ENCODE results near the gene SLC6A2. TPM values are rescaled to one million over a fixed set of nuclear protein-coding genes. Genes with fewer than 3 reads are reported as not detected.
A peak's percentile ranks its signal among the peaks of the same experiment; 100 is the strongest.

SLC6A2 gene
- total RNA-seq, 2 donors from 2014 or later, result 1.1 TPM; not detected in 1

DNA sequence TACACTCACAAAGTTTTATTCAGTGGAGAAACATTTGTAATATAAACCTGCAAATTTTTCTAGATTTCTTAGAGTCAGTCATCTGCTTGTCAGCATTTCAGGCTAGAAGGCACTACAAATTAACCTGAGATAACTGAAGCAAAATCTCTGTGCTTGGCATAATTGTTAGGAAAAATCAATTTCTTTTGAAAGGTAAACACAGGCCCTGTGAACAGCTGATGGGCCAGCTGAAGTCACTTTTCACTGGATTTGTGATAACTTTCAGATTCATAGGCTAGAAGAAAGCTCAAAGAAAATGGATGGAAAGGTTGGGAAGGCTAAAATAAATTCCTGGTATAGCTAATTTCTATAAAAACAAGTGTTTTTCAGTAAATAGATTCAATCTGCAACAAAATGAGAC, 34.0 kb upstream of the SLC6A2 start:
- no peak overlapping the region for H3K4me3 Mint-ChIP-seq
- H3K27ac Mint-ChIP-seq, result no peak overlapping the region
- TF ChIP-seq, protein P1, sequence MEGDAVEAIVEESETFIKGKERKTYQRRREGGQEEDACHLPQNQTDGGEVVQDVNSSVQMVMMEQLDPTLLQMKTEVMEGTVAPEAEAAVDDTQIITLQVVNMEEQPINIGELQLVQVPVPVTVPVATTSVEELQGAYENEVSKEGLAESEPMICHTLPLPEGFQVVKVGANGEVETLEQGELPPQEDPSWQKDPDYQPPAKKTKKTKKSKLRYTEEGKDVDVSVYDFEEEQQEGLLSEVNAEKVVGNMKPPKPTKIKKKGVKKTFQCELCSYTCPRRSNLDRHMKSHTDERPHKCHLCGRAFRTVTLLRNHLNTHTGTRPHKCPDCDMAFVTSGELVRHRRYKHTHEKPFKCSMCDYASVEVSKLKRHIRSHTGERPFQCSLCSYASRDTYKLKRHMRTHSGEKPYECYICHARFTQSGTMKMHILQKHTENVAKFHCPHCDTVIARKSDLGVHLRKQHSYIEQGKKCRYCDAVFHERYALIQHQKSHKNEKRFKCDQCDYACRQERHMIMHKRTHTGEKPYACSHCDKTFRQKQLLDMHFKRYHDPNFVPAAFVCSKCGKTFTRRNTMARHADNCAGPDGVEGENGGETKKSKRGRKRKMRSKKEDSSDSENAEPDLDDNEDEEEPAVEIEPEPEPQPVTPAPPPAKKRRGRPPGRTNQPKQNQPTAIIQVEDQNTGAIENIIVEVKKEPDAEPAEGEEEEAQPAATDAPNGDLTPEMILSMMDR (conservative IDR thresholded peaks at IDR 0.05), result no peak
- no peaks in the 10 kb centered on the region for H3K4me1 ChIP-seq (ENCODE audit: control insufficient read depth, insufficient read depth, low read length)
- peaks cover 14% of the 10 kb centered on the region for H3K9me3 Mint-ChIP-seq
- peaks cover 7% of the 10 kb centered on the region for H3K36me3 Mint-ChIP-seq (ENCODE audit: low read depth)
- peaks cover 13% of the 10 kb centered on the region for H3K27me3 Mint-ChIP-seq (ENCODE audit: insufficient read depth)
- H3K27ac ChIP-seq (ENCODE audit: low read depth, low read length), result no peak overlapping the region
- no peak for DNase-seq
- no peaks in the 10 kb centered on the region for H3K36me3 ChIP-seq (ENCODE audit: control insufficient read depth, insufficient read depth, low read length)
- H3K9ac ChIP-seq (ENCODE audit: extremely low read depth, low read length, poor library complexity, severe bottlenecking), result no peak overlapping the region
- H3K27me3 ChIP-seq (ENCODE audit: control insufficient read depth, insufficient read depth, low read length, poor library complexity, severe bottlenecking), result no peaks in the 10 kb centered on the region
- no peaks in the 10 kb centered on the region for H3K9me3 ChIP-seq (ENCODE audit: control insufficient read depth, low read length)
- H3K4me1 Mint-ChIP-seq, result peaks cover 1% of the 10 kb centered on the region
- no peak overlapping the region for H3K4me3 ChIP-seq (ENCODE audit: low read length)

- H3K27ac Mint-ChIP-seq, result no peak overlapping the region
These were observed 33.5 kb upstream of the SLC6A2 start for GRCh38 chr16:55622272-55622671.

GRCh38 chr16:55622930-55623561, 32.7 kb upstream of the SLC6A2 start:
- Mint-ChIP-seq H3K4me3 (no peak overlapping the region), H3K9me3 (peaks cover 18% of the 10 kb centered on the region), H3K27me3 (ENCODE audit: insufficient read depth) (peaks cover 14% of the 10 kb centered on the region), H3K27ac (peak overlapping the region; percentile 53), H3K36me3 (ENCODE audit: low read depth) (peaks cover 6% of the 10 kb centered on the region), H3K4me1 (peaks cover 5% of the 10 kb centered on the region)
- WGBS, 2 experiments (ENCODE audit: insufficient coverage in 1 of 2, insufficient read length in 1 of 2), result 33 to 44% methylated on average over 5 to 8 of the region's 8 CpGs
- H3K9ac ChIP-seq (ENCODE audit: extremely low read depth, low read length, poor library complexity, severe bottlenecking), result no peak overlapping the region
- TF ChIP-seq, protein P1 (conservative IDR thresholded peaks at IDR 0.05), result peak; percentile 77
- no peak overlapping the region for H3K4me3 ChIP-seq (ENCODE audit: low read length)
- H3K9me3 ChIP-seq (ENCODE audit: control insufficient read depth, low read length), result no peaks in the 10 kb centered on the region
- H3K27ac ChIP-seq (ENCODE audit: low read depth, low read length), result no peak overlapping the region
- peak; percentile 92 for DNase-seq
- no peaks in the 10 kb centered on the region for H3K36me3 ChIP-seq (ENCODE audit: control insufficient read depth, insufficient read depth, low read length)
- no peaks in the 10 kb centered on the region for H3K4me1 ChIP-seq (ENCODE audit: control insufficient read depth, insufficient read depth, low read length)
- H3K27me3 ChIP-seq (ENCODE audit: control insufficient read depth, insufficient read depth, low read length, poor library complexity, severe bottlenecking), result no peaks in the 10 kb centered on the region

More at GRCh38 chr16:55622272-55622671, 33.5 kb upstream of the SLC6A2 start:
- peaks cover 13% of the 10 kb centered on the region for H3K27me3 Mint-ChIP-seq (ENCODE audit: insufficient read depth)
- Histone ChIP-seq H3K4me1 (ENCODE audit: control insufficient read depth, insufficient read depth, low read length) (no peaks in the 10 kb centered on the region), H3K9ac (ENCODE audit: extremely low read depth, low read length, poor library complexity, severe bottlenecking) (no peak overlapping the region), H3K27me3 (ENCODE audit: control insufficient read depth, insufficient read depth, low read length, poor library complexity, severe bottlenecking) (no peaks in the 10 kb centered on the region), H3K36me3 (ENCODE audit: control insufficient read depth, insufficient read depth, low read length) (no peaks in the 10 kb centered on the region), H3K27ac (ENCODE audit: low read depth, low read length) (no peak overlapping the region), H3K9me3 (ENCODE audit: control insufficient read depth, low read length) (no peaks in the 10 kb centered on the region), H3K4me3 (ENCODE audit: low read length) (no peak overlapping the region)
- 90% methylated on average over 3 of the region's 3 CpGs; no CpG with 5 or more reads in 1 of the 2 experiments for WGBS, 2 experiments (ENCODE audit: insufficient coverage in 1 of 2, insufficient read length in 1 of 2)
- H3K4me3 Mint-ChIP-seq, result no peak overlapping the region
- no peak for DNase-seq
- H3K4me1 Mint-ChIP-seq, result peaks cover 1% of the 10 kb centered on the region
- TF ChIP-seq, protein P1 (conservative IDR thresholded peaks at IDR 0.05), result no peak
- peaks cover 12% of the 10 kb centered on the region for H3K9me3 Mint-ChIP-seq
- H3K36me3 Mint-ChIP-seq (ENCODE audit: low read depth), result peaks cover 6% of the 10 kb centered on the region
